ENCODE data around the gene UBL7. TPM values are rescaled to one million over a fixed set of nuclear protein-coding genes. Genes with fewer than 3 reads are reported as not detected.
A peak's percentile ranks its signal among the peaks of the same experiment; 100 is the strongest.
"Not testable (repeated sequence)": the region's sequence is repeated elsewhere in the genome, so short reads cannot be mapped to it uniquely, and the experiment has no call there.

UBL7 gene
- total and polyA plus RNA-seq, 10 of the 15 experiments (the other 5 are each of a cell fraction or from before 2014, with no cell fraction given) = 25.9 to 145 (median 90.1) TPM

- Histone ChIP-seq H3K4me3 (peak overlapping the region; percentile 92), H3K9ac (ENCODE audit: control insufficient read depth, insufficient read depth, low read length) (peak overlapping the region; percentile 87; the same call in 1 of the 2 replicates), H3K4me1 (ENCODE audit: control insufficient read depth, insufficient read depth, low read length) (peaks cover 13% of the 10 kb centered on the region), H3K4me2 (ENCODE audit: control insufficient read depth, insufficient read depth) (peak overlapping the region; percentile 83), H3K27ac (ENCODE audit: control insufficient read depth, insufficient read depth) (peak overlapping the region; percentile 93), H3K79me2 (ENCODE audit: control insufficient read depth, insufficient read depth, low read length) (peaks cover 59% of the 10 kb centered on the region)
- DNase-seq (ENCODE audit: low read depth, low spot score); H3K27me3 ChIP-seq (replicated peaks in 1 of 2; ENCODE audit: control insufficient read depth in 2 of 2, insufficient read depth in 2 of 2, low read length in 1 of 2); H2AFZ ChIP-seq (ENCODE audit: control insufficient read depth, low read depth, low read length); H4K20me1 ChIP-seq (ENCODE audit: control insufficient read depth, insufficient read depth); FAIRE-seq; ATAC-seq; H3K36me3 ChIP-seq (ENCODE audit: control insufficient read depth in 2 of 2, insufficient read depth in 2 of 2, low read length in 1 of 2); BruUV-seq (replicated peaks); H3K9me3 ChIP-seq (replicated peaks; ENCODE audit: control insufficient read depth, insufficient read depth, low read length); in situ Hi-C loops (cut with MboI): not testable (repeated sequence)
- 86% methylated on average over 14 of the region's 14 CpGs for WGBS (ENCODE audit: insufficient coverage, insufficient replicate concordance, low lambda C conversion rate, missing lambda C conversion rate)
- ChIA-PET SMC1A (ENCODE audit: uncharacterized antibody, unreplicated experiment) (interaction anchor here (1.0 to 3.9 kb wide), 3 partner anchors 14 to 75 kb away, joined by 3 to 16 read pairs (median 7); no protein-coding TSS in a partner anchor), CTCF (interaction anchor here (1.0 to 5.4 kb wide), 9 partner anchors 11 to 88 kb away, joined by 3 to 26 read pairs (median 6); no protein-coding TSS in a partner anchor), POLR2A (interaction anchor here (0.6 to 3.0 kb wide), 6 partner anchors 26 to 84 kb away, joined by 3 to 18 read pairs (median 6); partner anchors contain the start of genes ARID3B and SEMA7A), RAD21 (ENCODE audit: unreplicated experiment) (interaction anchor here (0.9 to 3.9 kb wide), 3 partner anchors 76 to 83 kb away, joined by 3 to 36 read pairs (median 7); no protein-coding TSS in a partner anchor)
- intact Hi-C loops (cut with micrococcal nuclease; ENCODE audit: unreplicated experiment) = loop anchor here (1.0 kb wide), 1 partner anchor 55 kb away; no protein-coding TSS in a partner anchor
- TF ChIP-seq MLLT1 (IDR thresholded peaks at IDR 0.05) = peak; percentile 12; the same call in 1 of the 2 replicates
Observed at GRCh38 chr15:74459798-74460197, 1.2 kb downstream of the UBL7 start.

- Histone ChIP-seq H4K20me1 (ENCODE audit: control insufficient read depth, insufficient read depth) (no peaks in the 10 kb centered on the region), H3K79me2 (ENCODE audit: control insufficient read depth, insufficient read depth, low read length) (peaks cover 50% of the 10 kb centered on the region), H3K4me3 (peak overlapping the region; percentile 21; the same call in 1 of the 2 replicates), H3K27ac (ENCODE audit: control insufficient read depth, insufficient read depth) (no peak overlapping the region), H3K36me3 (ENCODE audit: control insufficient read depth in 2 of 2, insufficient read depth in 2 of 2, low read length in 1 of 2) (peaks cover 1 to 9% of the 10 kb centered on the region in 2 experiments; a peak in 3 of 4 replicates), H3K27me3 (replicated peaks in 1 of 2; ENCODE audit: control insufficient read depth in 2 of 2, insufficient read depth in 2 of 2, low read length in 1 of 2) (no peaks in the 10 kb centered on the region), H3K4me1 (ENCODE audit: control insufficient read depth, insufficient read depth, low read length) (peaks cover 20% of the 10 kb centered on the region), H3K9me3 (replicated peaks; ENCODE audit: control insufficient read depth, insufficient read depth, low read length) (no peaks in the 10 kb centered on the region; the same call in 2 of the 3 replicates), H3K4me2 (ENCODE audit: control insufficient read depth, insufficient read depth) (no peak overlapping the region; the same call in 1 of the 2 replicates), H2AFZ (ENCODE audit: control insufficient read depth, low read depth, low read length) (no peak overlapping the region), H3K9ac (ENCODE audit: control insufficient read depth, insufficient read depth, low read length) (no peak overlapping the region)
- WGBS (ENCODE audit: insufficient coverage, insufficient replicate concordance, low lambda C conversion rate, missing lambda C conversion rate) = 98% methylated on average over 3 of the region's 3 CpGs
- RAD21 ChIA-PET (ENCODE audit: unreplicated experiment) = no interaction called here
- intact Hi-C loops (cut with micrococcal nuclease; ENCODE audit: unreplicated experiment) (no loop called here), in situ Hi-C loops (cut with MboI) (no loop called here)
- ATAC-seq (no peak), DNase-seq (ENCODE audit: low read depth, low spot score) (no peak), FAIRE-seq (no peak)
- no TSS peak for BruUV-seq (replicated peaks)
- SMC1A ChIA-PET (ENCODE audit: uncharacterized antibody, unreplicated experiment) = interaction anchor here (1.5 kb wide), 1 partner anchor 34 kb away, joined by 3 read pairs; no protein-coding TSS in a partner anchor
- CTCF ChIA-PET = interaction anchor here (0.6 to 5.4 kb wide), 5 partner anchors 14 to 83 kb away, joined by 3 to 26 read pairs (median 4); no protein-coding TSS in a partner anchor
- POLR2A ChIA-PET = interaction anchor here (0.6 to 1.3 kb wide), 5 partner anchors 12 to 148 kb away, joined by 3 to 6 read pairs (median 4); partner anchors contain the start of gene SEMA7A
- TF ChIP-seq POLR2AphosphoS5 (IDR thresholded peaks at IDR 0.05; ENCODE audit: low read length) (no peak), PKNOX1 (IDR thresholded peaks at IDR 0.05) (no peak), E4F1 (IDR thresholded peaks at IDR 0.05; ENCODE audit: borderline replicate concordance, partially characterized antibody) (no peak), LARP7 (IDR thresholded peaks at IDR 0.05) (no peak), RBBP5 (conservative IDR thresholded peaks at IDR 0.05) (no peak)
Observed at GRCh38 chr15:74458473-74458872, 2.5 kb downstream of the UBL7 start.

All from GM12878 (cell line).